ENCODE measurements around the gene DOCK10.

Gene DOCK10

DNA sequence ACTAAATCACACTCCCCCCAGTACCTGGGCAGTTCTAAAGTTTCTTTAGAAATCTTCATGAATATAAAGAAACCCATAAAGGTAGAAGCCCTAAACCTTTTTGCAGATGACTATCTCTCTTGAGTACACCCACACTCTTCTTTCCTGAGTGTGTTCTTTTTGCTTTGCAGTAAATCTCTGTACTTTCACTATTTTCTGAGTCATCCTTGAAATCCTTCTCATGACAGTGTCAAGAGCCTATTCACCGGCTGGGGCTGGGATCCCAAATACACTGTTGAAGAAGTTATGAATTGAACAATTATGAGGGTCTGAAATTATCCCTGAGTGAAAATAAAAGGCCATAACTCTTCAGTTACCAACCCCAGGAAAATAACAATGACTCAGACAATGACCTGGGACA, 192.2 kb downstream of the DOCK10 start:
- H3K9me3 Mint-ChIP-seq: no peaks in the 10 kb centered on the region
- no peak overlapping the region for H3K4me3 Mint-ChIP-seq
- H3K4me1 Mint-ChIP-seq: no peaks in the 10 kb centered on the region
- H3K36me3 Mint-ChIP-seq (ENCODE audit: low read depth): no peaks in the 10 kb centered on the region
- H3K27ac Mint-ChIP-seq: no peak overlapping the region
- TF ChIP-seq, protein P1, sequence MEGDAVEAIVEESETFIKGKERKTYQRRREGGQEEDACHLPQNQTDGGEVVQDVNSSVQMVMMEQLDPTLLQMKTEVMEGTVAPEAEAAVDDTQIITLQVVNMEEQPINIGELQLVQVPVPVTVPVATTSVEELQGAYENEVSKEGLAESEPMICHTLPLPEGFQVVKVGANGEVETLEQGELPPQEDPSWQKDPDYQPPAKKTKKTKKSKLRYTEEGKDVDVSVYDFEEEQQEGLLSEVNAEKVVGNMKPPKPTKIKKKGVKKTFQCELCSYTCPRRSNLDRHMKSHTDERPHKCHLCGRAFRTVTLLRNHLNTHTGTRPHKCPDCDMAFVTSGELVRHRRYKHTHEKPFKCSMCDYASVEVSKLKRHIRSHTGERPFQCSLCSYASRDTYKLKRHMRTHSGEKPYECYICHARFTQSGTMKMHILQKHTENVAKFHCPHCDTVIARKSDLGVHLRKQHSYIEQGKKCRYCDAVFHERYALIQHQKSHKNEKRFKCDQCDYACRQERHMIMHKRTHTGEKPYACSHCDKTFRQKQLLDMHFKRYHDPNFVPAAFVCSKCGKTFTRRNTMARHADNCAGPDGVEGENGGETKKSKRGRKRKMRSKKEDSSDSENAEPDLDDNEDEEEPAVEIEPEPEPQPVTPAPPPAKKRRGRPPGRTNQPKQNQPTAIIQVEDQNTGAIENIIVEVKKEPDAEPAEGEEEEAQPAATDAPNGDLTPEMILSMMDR (IDR thresholded peaks at IDR 0.05): no peak
- no peak for DNase-seq
- no peaks in the 10 kb centered on the region for H3K27me3 Mint-ChIP-seq (ENCODE audit: low read depth, poor library complexity)

DNA sequence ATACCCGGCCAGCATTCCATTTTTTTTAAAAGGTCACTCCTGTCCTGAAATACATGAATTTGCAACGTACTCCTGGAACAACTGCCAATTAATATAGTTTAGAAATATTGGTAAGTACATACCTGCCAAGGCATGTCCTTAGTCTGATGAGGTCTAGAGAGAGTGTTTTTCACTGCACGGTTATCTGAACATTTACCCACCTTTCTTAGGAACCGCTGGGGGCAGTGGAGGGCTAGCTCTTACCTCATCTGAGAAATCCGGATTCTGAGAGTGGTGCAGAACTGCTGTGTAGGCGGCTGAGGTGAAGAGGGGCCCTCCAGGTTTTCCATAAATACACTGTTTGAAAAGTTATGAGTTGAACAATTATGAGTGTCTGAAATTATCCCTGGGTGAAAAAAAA, 193.0 kb downstream of the DOCK10 start:
- no peak overlapping the region for H3K27ac Mint-ChIP-seq
- H3K4me1 Mint-ChIP-seq: no peaks in the 10 kb centered on the region
- TF ChIP-seq, protein P1 (IDR thresholded peaks at IDR 0.05): no peak
- no peaks in the 10 kb centered on the region for H3K36me3 Mint-ChIP-seq (ENCODE audit: low read depth)
- H3K4me3 Mint-ChIP-seq: no peak overlapping the region
- H3K9me3 Mint-ChIP-seq: no peaks in the 10 kb centered on the region
- H3K27me3 Mint-ChIP-seq (ENCODE audit: low read depth, poor library complexity): no peaks in the 10 kb centered on the region
- DNase-seq: no peak

DNA sequence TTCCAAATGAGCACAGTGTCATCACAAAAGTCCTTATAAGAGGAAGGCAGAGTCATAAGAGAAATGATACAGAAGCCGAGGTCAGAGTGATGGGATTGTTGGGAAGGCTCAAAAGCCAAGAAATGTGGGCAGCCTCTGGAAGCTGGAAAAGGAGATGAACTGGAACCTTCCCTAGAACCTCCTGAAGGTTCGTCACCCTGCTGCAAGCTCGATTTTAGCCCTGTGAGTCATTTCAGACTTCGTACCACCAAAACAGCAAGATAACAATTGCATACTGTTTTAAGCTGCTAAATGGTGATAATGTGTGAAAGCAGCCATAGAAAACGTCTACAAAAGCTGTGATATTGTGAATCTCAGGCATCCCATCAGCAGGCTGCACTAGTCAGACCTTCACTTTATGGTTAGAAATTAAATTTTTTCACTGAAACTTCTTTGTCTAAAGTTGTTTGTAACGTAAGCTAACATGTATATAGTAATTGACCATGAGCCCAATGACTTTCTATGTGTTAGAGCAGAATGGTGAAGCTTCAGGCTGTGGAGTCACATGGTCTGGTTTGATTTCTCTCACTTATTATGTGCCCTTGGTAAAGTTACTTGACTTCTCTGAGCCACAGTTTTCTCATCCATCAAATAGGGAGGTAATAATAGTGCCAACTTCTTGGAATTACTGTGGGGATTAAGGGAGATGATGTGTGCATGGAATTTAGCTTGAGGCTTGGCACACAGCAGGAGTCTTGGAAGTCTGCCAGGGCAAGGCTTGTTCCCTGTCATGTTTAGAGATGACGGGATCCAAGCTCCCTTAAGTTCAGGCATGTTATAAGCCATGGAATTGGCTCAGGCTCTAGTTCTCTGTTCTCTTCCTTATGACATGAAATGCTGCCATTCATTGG, 194.1 kb downstream of the DOCK10 start:
- DNase-seq: no peak
- Mint-ChIP-seq H3K27ac (no peak overlapping the region), H3K36me3 (ENCODE audit: low read depth) (no peaks in the 10 kb centered on the region), H3K27me3 (ENCODE audit: low read depth, poor library complexity) (peaks cover 2% of the 10 kb centered on the region), H3K4me3 (no peak overlapping the region), H3K4me1 (no peaks in the 10 kb centered on the region), H3K9me3 (no peaks in the 10 kb centered on the region)
- TF ChIP-seq, protein P1 (IDR thresholded peaks at IDR 0.05): no peak

DNA sequence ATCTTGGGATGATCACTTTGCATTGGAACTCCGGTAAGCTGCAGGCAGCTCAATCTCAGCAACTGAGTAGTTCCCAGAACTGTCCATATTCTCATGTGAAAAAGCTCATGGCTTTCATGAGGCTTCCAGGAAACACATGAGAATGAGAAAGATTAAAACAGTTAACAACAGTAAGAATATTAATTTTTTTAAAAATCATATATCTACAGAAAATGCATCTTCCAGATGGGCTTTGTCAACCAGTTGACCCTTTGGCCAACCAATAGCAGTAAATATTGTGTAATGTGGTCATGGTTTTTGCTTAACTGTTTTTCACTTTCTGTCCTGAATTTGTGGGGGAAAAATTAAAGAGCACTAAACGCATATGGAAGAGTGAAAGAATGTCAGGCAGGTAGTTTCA, 194.9 kb downstream of the DOCK10 start:
- TF ChIP-seq, protein P1 (IDR thresholded peaks at IDR 0.05): no peak
- Mint-ChIP-seq H3K4me1 (no peaks in the 10 kb centered on the region), H3K36me3 (ENCODE audit: low read depth) (no peaks in the 10 kb centered on the region), H3K9me3 (no peaks in the 10 kb centered on the region), H3K4me3 (no peak overlapping the region), H3K27me3 (ENCODE audit: low read depth, poor library complexity) (peaks cover 3% of the 10 kb centered on the region), H3K27ac (no peak overlapping the region)
- DNase-seq: no peak

DNA sequence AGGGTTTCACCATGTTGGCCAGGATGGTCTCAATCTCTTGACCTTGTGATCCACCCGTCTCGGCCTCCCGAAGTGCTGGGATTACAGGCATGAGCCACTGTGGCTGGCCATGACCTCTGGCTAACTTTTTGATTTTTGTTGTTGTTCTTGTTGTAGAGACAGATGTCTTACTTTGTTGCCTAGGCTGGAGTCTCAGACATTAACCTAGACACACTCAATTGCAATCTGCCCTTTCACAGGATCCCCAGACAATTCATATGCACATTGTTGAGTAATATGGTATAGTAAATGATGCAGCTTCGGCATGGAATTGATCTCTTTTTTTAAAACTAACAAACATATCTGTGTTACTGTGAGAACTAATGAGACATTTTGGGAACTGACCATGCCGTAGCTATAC, 195.6 kb downstream of the DOCK10 start:
- TF ChIP-seq, protein P1 (IDR thresholded peaks at IDR 0.05): no peak
- Mint-ChIP-seq H3K27ac (no peak overlapping the region), H3K4me3 (no peak overlapping the region), H3K27me3 (ENCODE audit: low read depth, poor library complexity) (peaks cover 3% of the 10 kb centered on the region), H3K36me3 (ENCODE audit: low read depth) (no peaks in the 10 kb centered on the region), H3K9me3 (no peaks in the 10 kb centered on the region), H3K4me1 (no peaks in the 10 kb centered on the region)
- no peak for DNase-seq

DNA sequence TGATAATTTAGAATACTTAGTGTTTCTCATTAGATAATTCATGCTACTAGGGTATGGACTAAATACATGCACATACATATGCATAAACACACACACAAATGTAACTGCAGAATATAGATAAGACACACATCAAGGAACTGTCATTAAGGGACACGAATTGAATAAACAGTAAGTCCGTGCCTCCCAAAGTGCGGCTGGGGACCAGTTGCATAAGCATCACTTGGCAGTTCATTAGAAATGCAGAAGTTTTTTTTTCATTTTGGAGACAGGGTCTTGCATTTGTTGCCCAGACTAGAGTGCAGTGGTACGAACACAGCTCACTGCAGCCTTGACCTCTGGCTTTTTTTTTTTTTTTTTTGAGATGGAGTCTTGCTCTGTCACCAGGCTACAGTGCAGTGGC, 196.1 kb downstream of the DOCK10 start:
- Mint-ChIP-seq H3K36me3 (ENCODE audit: low read depth) (no peaks in the 10 kb centered on the region), H3K27ac (no peak overlapping the region), H3K9me3 (no peaks in the 10 kb centered on the region), H3K4me1 (no peaks in the 10 kb centered on the region), H3K4me3 (no peak overlapping the region), H3K27me3 (ENCODE audit: low read depth, poor library complexity) (peaks cover 3% of the 10 kb centered on the region)
- DNase-seq: no peak
- TF ChIP-seq, protein P1 (IDR thresholded peaks at IDR 0.05): no peak

All from nephron progenitor cell (in vitro differentiated cells).